Hepatocyte (in vitro differentiated cells): ENCODE data around the gene SLC22A23. TPM values are rescaled to one million over a fixed set of nuclear protein-coding genes. Genes with fewer than 3 reads are reported as not detected.

ENCODE experiments used
- DNase-seq: peaks from one replicate; pipeline ENCODE4 v3.0.0-alpha.2; 2016; ENCODE audit warnings: low spot score
- H2AFZ ChIP-seq: fragments of 200-600 bp; sonication (generic); 2 replicates; pipeline ENCODE4 v1.6.0; 2016; ENCODE audit warnings: antibody characterized with exemption, mild to moderate bottlenecking
- H3K27ac ChIP-seq: fragments of 200-600 bp; sonication (generic); 2 replicates; pipeline ENCODE4 v1.5.1; 2016; ENCODE audit warnings: mild to moderate bottlenecking
- H3K27me3 ChIP-seq: fragments of 200-600 bp; sonication (generic); 2 replicates; pipeline ENCODE4 v1.6.1; 2016
- H3K36me3 ChIP-seq: fragments of 200-600 bp; sonication (generic); replicated peaks from 2 replicates; pipeline ENCODE4 v1.5.1; 2016; ENCODE audit warnings: low read depth; ENCODE audit not compliant: insufficient read depth
- H3K4me1 ChIP-seq: fragments of 200-600 bp; sonication (generic); 2 replicates; pipeline ENCODE4 v1.5.1; 2016; ENCODE audit warnings: mild to moderate bottlenecking, moderate library complexity; ENCODE audit not compliant: insufficient read depth
- H3K4me2 ChIP-seq: fragments of 200-600 bp; sonication (generic); 2 replicates; pipeline ENCODE4 v1.6.0; 2016
- H3K4me3 ChIP-seq: fragments of 200-600 bp; sonication (generic); 2 replicates; pipeline ENCODE4 v1.5.1; 2016; ENCODE audit warnings: mild to moderate bottlenecking
- H3K79me2 ChIP-seq: fragments of 200-600 bp; sonication (generic); 2 replicates; pipeline ENCODE4 v1.6.0; 2017; ENCODE audit warnings: mild to moderate bottlenecking
- H3K9me2 ChIP-seq: fragments of 200-600 bp; sonication (generic); replicated peaks from 2 replicates; pipeline ENCODE4 v1.6.0; 2017; ENCODE audit warnings: mild to moderate bottlenecking; ENCODE audit not compliant: insufficient read depth
- H3K9me3 ChIP-seq: fragments of 200-600 bp; sonication (generic); 2 replicates; pipeline ENCODE4 v1.5.1; 2016; ENCODE audit warnings: low read depth, mild to moderate bottlenecking
- H4K20me1 ChIP-seq: fragments of 200-600 bp; sonication (generic); 2 replicates; pipeline ENCODE4 v1.6.0; 2016; ENCODE audit warnings: mild to moderate bottlenecking; ENCODE audit not compliant: insufficient read depth, poor library complexity, severe bottlenecking
- EZH2 ChIP-seq: fragments of 200-600 bp; sonication (generic); IDR thresholded peaks from 2 replicates; pipeline ENCODE4 v1.6.1; 2016; ENCODE audit warnings: antibody characterized with exemption, mild to moderate bottlenecking, borderline replicate concordance
- EZH2phosphoT487 ChIP-seq: fragments of 200-600 bp; sonication (generic); IDR thresholded peaks from one replicate; pipeline ENCODE4 v1.6.1; 2018; ENCODE audit warnings: antibody characterized with exemption, mild to moderate bottlenecking, low read depth, moderate library complexity; ENCODE audit not compliant: unreplicated experiment, severe bottlenecking
- WGBS: methylation state at CpG from one replicate; pipeline ENCODE4 v1.1.6; 2016; ENCODE audit warnings: low lambda C conversion rate; ENCODE audit errors: missing lambda C conversion rate; 5-methylcytosine and 5-hydroxymethylcytosine counted together
- polyA plus RNA-seq: library from polyadenylated mRNA; unstranded; fragments of >200 nt; fragmentation: Nextera tagmentation; extraction: Ambion mirVana; gene quantifications from 2 replicates; pipeline ENCODE4 v1.2.1, GENCODE V29; 2016
- total RNA-seq: library from RNA; depleted of rRNA; stranded (reverse); fragments of >200 nt; gene quantifications from 2 replicates; pipeline ENCODE4 v1.2.3, GENCODE V29; 2014
- TF ChIP-seq, protein P1 (sequence below): fragments of 200-600 bp; sonication (generic); IDR thresholded peaks from 2 replicates; pipeline ENCODE4 v1.5.1; 2016; ENCODE audit warnings: antibody characterized with exemption, mild to moderate bottlenecking; ENCODE audit not compliant: poor library complexity

SLC22A23 gene
- total and polyA plus RNA-seq, 2 experiments from 2014 or later: 14.3 to 14.8 TPM

DNA sequence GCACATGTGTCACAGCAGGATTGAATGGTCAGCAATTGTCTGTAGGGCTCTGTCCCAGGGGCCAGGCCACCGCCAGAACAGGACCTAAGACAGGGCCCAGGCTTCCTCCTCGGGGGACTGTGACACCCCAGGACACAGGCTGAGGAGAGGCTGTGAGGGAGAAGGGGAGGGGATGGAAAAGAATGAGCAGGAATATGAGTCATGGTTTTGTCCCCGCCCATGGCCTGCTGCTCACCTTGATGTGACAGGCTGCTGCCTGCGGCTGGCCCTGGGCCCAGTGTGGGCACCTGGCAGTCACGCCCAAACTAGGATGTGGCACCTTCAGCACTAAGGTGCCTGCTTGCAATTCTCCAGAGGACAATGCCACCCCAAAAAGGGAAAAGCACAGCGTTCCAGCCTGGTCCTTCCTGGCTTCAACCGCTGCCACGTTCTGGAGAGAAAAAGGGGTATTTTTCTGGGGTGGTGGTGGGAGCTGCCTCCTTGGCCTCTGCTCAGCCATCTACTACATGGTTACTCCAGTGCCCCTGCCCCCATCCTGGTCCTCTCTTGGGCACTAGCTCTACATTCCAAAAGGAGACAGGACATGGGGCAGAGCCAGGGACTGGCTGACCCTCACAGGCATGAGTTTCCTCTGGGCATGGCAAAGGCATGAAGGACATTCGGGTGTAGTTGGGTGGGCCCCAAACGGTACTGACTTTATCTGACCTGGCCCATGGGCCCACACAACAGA lies 93.4 kb downstream of the SLC22A23 start:
- Histone ChIP-seq H3K4me2 (no peak overlapping the region), H3K27me3 (no peaks in the 10 kb centered on the region), H3K4me1 (no peaks in the 10 kb centered on the region), H3K36me3 (no peaks in the 10 kb centered on the region), H3K4me3 (no peak overlapping the region), H2AFZ (no peak overlapping the region), H4K20me1 (no peaks in the 10 kb centered on the region), H3K27ac (no peak overlapping the region), H3K79me2 (peaks cover 16% of the 10 kb centered on the region), H3K9me3 (no peaks in the 10 kb centered on the region), H3K9me2 (no peaks in the 10 kb centered on the region)
- 78% methylated on average over 10 of the region's 10 CpGs for WGBS
- TF ChIP-seq, protein P1, sequence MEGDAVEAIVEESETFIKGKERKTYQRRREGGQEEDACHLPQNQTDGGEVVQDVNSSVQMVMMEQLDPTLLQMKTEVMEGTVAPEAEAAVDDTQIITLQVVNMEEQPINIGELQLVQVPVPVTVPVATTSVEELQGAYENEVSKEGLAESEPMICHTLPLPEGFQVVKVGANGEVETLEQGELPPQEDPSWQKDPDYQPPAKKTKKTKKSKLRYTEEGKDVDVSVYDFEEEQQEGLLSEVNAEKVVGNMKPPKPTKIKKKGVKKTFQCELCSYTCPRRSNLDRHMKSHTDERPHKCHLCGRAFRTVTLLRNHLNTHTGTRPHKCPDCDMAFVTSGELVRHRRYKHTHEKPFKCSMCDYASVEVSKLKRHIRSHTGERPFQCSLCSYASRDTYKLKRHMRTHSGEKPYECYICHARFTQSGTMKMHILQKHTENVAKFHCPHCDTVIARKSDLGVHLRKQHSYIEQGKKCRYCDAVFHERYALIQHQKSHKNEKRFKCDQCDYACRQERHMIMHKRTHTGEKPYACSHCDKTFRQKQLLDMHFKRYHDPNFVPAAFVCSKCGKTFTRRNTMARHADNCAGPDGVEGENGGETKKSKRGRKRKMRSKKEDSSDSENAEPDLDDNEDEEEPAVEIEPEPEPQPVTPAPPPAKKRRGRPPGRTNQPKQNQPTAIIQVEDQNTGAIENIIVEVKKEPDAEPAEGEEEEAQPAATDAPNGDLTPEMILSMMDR: no peak
- TF ChIP-seq EZH2 (no peak), EZH2phosphoT487 (no peak)
- peak; percentile 71 for DNase-seq

DNA sequence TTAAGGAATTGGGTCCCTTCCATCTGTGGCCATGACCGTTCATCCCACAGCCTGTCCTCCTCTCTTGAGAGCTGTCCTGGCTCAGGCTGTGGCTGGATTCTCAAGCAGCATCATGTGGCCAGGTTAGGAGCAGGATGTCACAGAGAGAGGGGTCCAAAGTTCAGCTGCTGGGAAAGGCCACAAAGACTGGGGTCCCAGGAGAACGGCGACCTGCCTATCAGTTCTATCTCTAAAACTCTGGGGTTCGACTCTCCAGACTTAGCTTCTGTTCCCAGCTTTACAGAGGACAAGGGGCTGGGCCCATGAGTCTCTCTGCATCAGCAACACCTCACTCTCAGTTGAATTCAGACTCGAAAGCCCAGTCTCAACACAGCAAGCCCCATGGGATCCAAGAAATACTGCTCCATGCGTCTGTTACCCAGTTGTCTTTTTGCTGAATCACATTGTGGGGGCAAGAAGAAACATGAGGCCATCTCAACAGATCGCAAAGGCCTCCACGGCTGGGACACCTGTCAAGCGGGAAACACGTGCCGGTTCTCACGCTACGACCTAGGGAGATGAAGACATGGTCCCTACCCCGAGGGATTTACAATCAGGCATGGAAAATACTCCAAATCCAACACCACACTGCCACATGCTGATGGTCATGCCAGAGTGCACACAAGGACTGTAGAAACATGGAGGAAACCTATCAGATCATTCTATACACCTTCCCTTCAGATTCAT lies 95.4 kb downstream of the SLC22A23 start:
- peaks cover 10% of the 10 kb centered on the region for H3K4me1 ChIP-seq
- H4K20me1 ChIP-seq: no peaks in the 10 kb centered on the region
- H3K27me3 ChIP-seq: no peaks in the 10 kb centered on the region
- peaks cover 18% of the 10 kb centered on the region for H3K79me2 ChIP-seq
- TF ChIP-seq, protein P1: no peak
- no peak for TF ChIP-seq EZH2
- TF ChIP-seq EZH2phosphoT487: no peak
- H3K27ac ChIP-seq: no peak overlapping the region
- DNase-seq: no peak
- H3K9me2 ChIP-seq: no peaks in the 10 kb centered on the region
- H3K36me3 ChIP-seq: no peaks in the 10 kb centered on the region
- WGBS: 89% methylated on average over 14 of the region's 14 CpGs
- no peak overlapping the region for H3K4me2 ChIP-seq
- H3K9me3 ChIP-seq: no peaks in the 10 kb centered on the region
- no peak overlapping the region for H3K4me3 ChIP-seq
- H2AFZ ChIP-seq: no peak overlapping the region

DNA sequence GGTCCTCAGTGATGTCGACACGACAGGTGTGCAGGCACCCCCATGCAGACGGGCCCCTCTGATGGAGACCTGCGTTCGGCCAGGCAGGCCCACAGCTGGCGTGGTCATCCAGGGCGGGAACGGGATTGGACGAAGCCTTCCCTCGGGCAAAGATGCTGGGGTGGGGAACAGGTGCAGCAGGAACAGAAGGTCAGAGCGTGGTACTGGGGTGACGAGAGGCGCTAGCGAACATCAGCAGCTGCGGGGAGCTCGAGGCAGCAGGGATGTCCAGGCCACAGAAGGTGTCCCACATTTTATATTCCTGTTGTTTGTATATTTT lies 96.2 kb downstream of the SLC22A23 start:
- H3K4me1 ChIP-seq: peaks cover 13% of the 10 kb centered on the region
- WGBS: 97% methylated on average over 16 of the region's 16 CpGs
- no peaks in the 10 kb centered on the region for H3K9me3 ChIP-seq
- no peaks in the 10 kb centered on the region for H3K36me3 ChIP-seq
- no peak overlapping the region for H2AFZ ChIP-seq
- H3K4me3 ChIP-seq: no peak overlapping the region
- no peak for DNase-seq
- no peaks in the 10 kb centered on the region for H3K27me3 ChIP-seq
- H3K4me2 ChIP-seq: no peak overlapping the region
- H3K79me2 ChIP-seq: peaks cover 16% of the 10 kb centered on the region
- H4K20me1 ChIP-seq: no peaks in the 10 kb centered on the region
- H3K27ac ChIP-seq: no peak overlapping the region
- TF ChIP-seq EZH2 (no peak), EZH2phosphoT487 (no peak)
- TF ChIP-seq, protein P1: no peak
- no peaks in the 10 kb centered on the region for H3K9me2 ChIP-seq
